SK-N-SH (cell line): Measurements from ENCODE around the gene FBP1. TPM values are rescaled to one million over a fixed set of nuclear protein-coding genes. Genes with fewer than 3 reads are reported as not detected.

Experiments used
- CTCF ChIA-PET: fragments of 300-600, 350-600 bp; formaldehyde crosslinking; extraction: SDS; loops from one replicate; lab custom pipeline; 2021; lab: Yijun Ruan, JAX
- POLR2A ChIA-PET: fragments of 350-600 bp; sonication (Branson Sonifier 250); formaldehyde crosslinking; extraction: SDS; loops from one replicate; lab custom pipeline; 2020; ENCODE audit warnings: antibody characterized with exemption, inconsistent platforms; lab: Yijun Ruan, JAX
- DNase-seq: peaks from one replicate; pipeline ENCODE4 v3.0.0; 2012
- H2AFZ ChIP-seq: fragments of 200-600 bp; sonication (generic); 2 replicates; pipeline ENCODE4 v1.8.1; 2016; ENCODE audit warnings: antibody characterized with exemption, mild to moderate bottlenecking, low read depth
- H3F3A ChIP-seq: fragments of 200-600 bp; sonication (generic); replicated peaks from 2 replicates; pipeline ENCODE3; 2016; ENCODE audit warnings: antibody characterized with exemption, mild to moderate bottlenecking; ENCODE audit not compliant: insufficient read depth
- H3K27ac ChIP-seq, 2 experiments: fragments of 200-500 bp in 1 of 2; fragments of 200-600 bp in 1 of 2; sonication (Bioruptor generic) in 1 of 2; sonication (generic), shearing (Covaris generic) in 1 of 2; 2 replicates each; pipeline versions ENCODE4 v1.5.1 to v1.6.1; 2014 to 2016; ENCODE audit warnings: low read depth in 2 of 2, inconsistent platforms in 1 of 2, low read length in 1 of 2, mild to moderate bottlenecking in 1 of 2, mixed read lengths in 1 of 2
- H3K27me3 ChIP-seq: fragments of 200-600 bp; sonication (generic), shearing (Covaris generic); 2 replicates; pipeline ENCODE4 v1.6.1; 2016; ENCODE audit warnings: mixed run types; ENCODE audit not compliant: insufficient read depth
- H3K36me3 ChIP-seq, 2 experiments: fragments of 200-500 bp in 1 of 2; fragments of 200-600 bp in 1 of 2; sonication (Bioruptor generic) in 1 of 2; sonication (generic) in 1 of 2; replicated peaks in 1 of 2; 2 replicates each; pipeline versions ENCODE3 to v1.5.1; 2014 to 2016; ENCODE audit warnings: low read length in 1 of 2, mild to moderate bottlenecking in 1 of 2; ENCODE audit not compliant: insufficient read depth in 2 of 2, control insufficient read depth in 1 of 2
- H3K4me1 ChIP-seq, 2 experiments: fragments of 200-500 bp in 1 of 2; fragments of 200-600 bp in 1 of 2; sonication (Bioruptor generic) in 1 of 2; sonication (generic), shearing (Covaris generic) in 1 of 2; 2 replicates each; pipeline versions ENCODE4 v1.5.1 to v1.6.1; 2014 to 2016; ENCODE audit warnings: low read depth in 1 of 2, low read length in 1 of 2, mixed run types in 1 of 2; ENCODE audit not compliant: insufficient read depth in 2 of 2, control insufficient read depth in 1 of 2
- H3K4me2 ChIP-seq: fragments of 200-600 bp; sonication (generic), shearing (Covaris generic); 2 replicates; pipeline ENCODE4 v1.6.1; 2017; ENCODE audit warnings: mixed run types
- H3K4me3 ChIP-seq, 2 experiments: fragments of 200-500 bp in 1 of 2; fragments of 200-600 bp in 1 of 2; sonication (Bioruptor generic) in 1 of 2; sonication (generic), shearing (Covaris generic) in 1 of 2; 2 replicates each; pipeline versions ENCODE4 v1.5.1 to v1.8.1; 2014 to 2016; ENCODE audit warnings: low read depth in 2 of 2, inconsistent platforms in 1 of 2, low read length in 1 of 2, mild to moderate bottlenecking in 1 of 2, mixed read lengths in 1 of 2, moderate library complexity in 1 of 2
- H3K79me2 ChIP-seq: fragments of 200-600 bp; sonication (generic); 2 replicates; pipeline ENCODE4 v1.8.1; 2017; ENCODE audit warnings: mild to moderate bottlenecking; ENCODE audit not compliant: insufficient read depth
- H3K9ac ChIP-seq: fragments of 200-600 bp; sonication (generic); 2 replicates; pipeline ENCODE4 v1.6.1; 2017; ENCODE audit warnings: mixed run types
- H3K9me2 ChIP-seq: fragments of 200-600 bp; sonication (generic); 2 replicates; pipeline ENCODE4 v1.6.1; 2017; ENCODE audit warnings: mixed run types
- H3K9me3 ChIP-seq: fragments of 200-600 bp; sonication (generic); 2 replicates; pipeline ENCODE4 v1.6.1; 2017; ENCODE audit warnings: mixed run types, mild to moderate bottlenecking, moderate library complexity
- H4K20me1 ChIP-seq: fragments of 200-600 bp; sonication (generic); 2 replicates; pipeline ENCODE4 v1.6.1; 2017; ENCODE audit warnings: mild to moderate bottlenecking, mixed run types; ENCODE audit not compliant: insufficient read depth
- CHD2 ChIP-seq: fragments of 150-350 bp; IDR thresholded peaks from 2 replicates; pipeline ENCODE4 v1.6.1; 2018; ENCODE audit warnings: low read length; ENCODE audit not compliant: partially characterized antibody
- GABPA ChIP-seq: IDR thresholded peaks from 2 replicates; pipeline ENCODE4 v1.4.0; 2012; ENCODE audit warnings: low read depth, mild to moderate bottlenecking
- MXI1 ChIP-seq: IDR thresholded peaks from 2 replicates; pipeline ENCODE4 v1.6.1; 2012; ENCODE audit warnings: mild to moderate bottlenecking, low read depth, low read length, improper control_type of control experiment
- NFIC ChIP-seq: IDR thresholded peaks from 2 replicates; pipeline ENCODE4 v1.4.0; 2012; ENCODE audit warnings: borderline replicate concordance
- PBX3 ChIP-seq: IDR thresholded peaks from 2 replicates; pipeline ENCODE4; 2012
- TCF12 ChIP-seq: IDR thresholded peaks from 2 replicates; pipeline ENCODE4 v1.4.0; 2012
- TEAD4 ChIP-seq: IDR thresholded peaks from 2 replicates; pipeline ENCODE4 v1.4.0; 2012; ENCODE audit warnings: mild to moderate bottlenecking, borderline replicate concordance; ENCODE audit not compliant: insufficient read depth
- USF2 ChIP-seq: fragments of 150-350 bp; IDR thresholded peaks from 2 replicates; pipeline ENCODE4 v1.6.1; 2017; ENCODE audit warnings: antibody characterized with exemption, low read length, low read depth, borderline replicate concordance
- ZBTB33 ChIP-seq: IDR thresholded peaks from 2 replicates; pipeline ENCODE4 v1.4.0; 2012; ENCODE audit warnings: low read depth, borderline replicate concordance
- WGBS: methylation state at CpG from one replicate; pipeline ENCODE4 v1.1.6; 2017; ENCODE audit warnings: low lambda C conversion rate; 5-methylcytosine and 5-hydroxymethylcytosine counted together
- polyA plus RNA-seq, 3 experiments: library from polyadenylated mRNA; depleted of rRNA; stranded (reverse); fragments of >200 nt; gene quantifications; 2 replicates each; pipeline ENCODE4 v1.2.3, GENCODE V29; 2012

FBP1 gene
- polyA plus RNA-seq, 1 of the 3 experiments (the other 2 are of a cell fraction): not detected

GRCh38 chr9:94663640-94664039 lies 24.3 kb upstream of the FBP1 start:
- Histone ChIP-seq H2AFZ (no peak overlapping the region), H3K9ac (no peak overlapping the region), H3K4me2 (no peak overlapping the region), H3K4me3 (no peak overlapping the region), H3K9me3 (no peaks in the 10 kb centered on the region), H3K27ac (no peak overlapping the region), H3K4me1 (peaks cover 0 to 5% of the 10 kb centered on the region in 2 experiments; a peak in 1 of 4 replicates), H4K20me1 (no peaks in the 10 kb centered on the region), H3K9me2 (no peaks in the 10 kb centered on the region), H3K36me3 (no peaks in the 10 kb centered on the region), H3K27me3 (no peaks in the 10 kb centered on the region), H3K79me2 (no peaks in the 10 kb centered on the region), H3F3A (peaks cover 6% of the 10 kb centered on the region)
- ChIA-PET CTCF (interaction anchor here (0.8 kb wide), 1 partner anchor 606 kb away, joined by 3 read pairs; no protein-coding TSS in a partner anchor), POLR2A (no interaction called here)
- TF ChIP-seq NFIC: no peak
- TF ChIP-seq PBX3: no peak
- TF ChIP-seq GABPA: no peak
- no peak for TF ChIP-seq TCF12
- no peak for TF ChIP-seq MXI1
- no peak for DNase-seq
- WGBS: 68% methylated on average over 3 of the region's 3 CpGs

- Histone ChIP-seq H3K79me2 (no peaks in the 10 kb centered on the region), H3F3A (peaks cover 5% of the 10 kb centered on the region), H2AFZ (no peak overlapping the region), H3K4me1 (peaks cover 0 to 5% of the 10 kb centered on the region in 2 experiments; a peak in 1 of 4 replicates), H3K9me2 (no peaks in the 10 kb centered on the region), H3K4me2 (no peak overlapping the region), H3K9me3 (no peaks in the 10 kb centered on the region), H3K27ac (no peak overlapping the region), H3K9ac (no peak overlapping the region), H3K36me3 (no peaks in the 10 kb centered on the region), H3K4me3 (no peak overlapping the region), H3K27me3 (no peaks in the 10 kb centered on the region), H4K20me1 (no peaks in the 10 kb centered on the region)
- TF ChIP-seq TEAD4 (no peak), USF2 (no peak), ZBTB33 (no peak), CHD2 (no peak), NFIC (no peak)
- POLR2A ChIA-PET: no interaction called here
- CTCF ChIA-PET: interaction anchor here (0.8 kb wide), 1 partner anchor 606 kb away, joined by 3 read pairs; no protein-coding TSS in a partner anchor
- WGBS: 72% methylated on average over 8 of the region's 8 CpGs
- no peak for DNase-seq
These were observed 23.8 kb upstream of the FBP1 start for GRCh38 chr9:94663140-94663539.
